Stimulated activated CD4-positive, alpha-beta T cell treated with anti-CD3 and anti-CD28 coated beads, Interleukin-2, amount 100 ng/mL, for 4 hours (primary cell): ENCODE results near the gene ZNF488.

ENCODE experiments used
- DNase-seq: peaks from one replicate; pipeline ENCODE4 v3.0.0-alpha.2; 2020; ENCODE audit warnings: low read depth

The ZNF488 gene

DNA sequence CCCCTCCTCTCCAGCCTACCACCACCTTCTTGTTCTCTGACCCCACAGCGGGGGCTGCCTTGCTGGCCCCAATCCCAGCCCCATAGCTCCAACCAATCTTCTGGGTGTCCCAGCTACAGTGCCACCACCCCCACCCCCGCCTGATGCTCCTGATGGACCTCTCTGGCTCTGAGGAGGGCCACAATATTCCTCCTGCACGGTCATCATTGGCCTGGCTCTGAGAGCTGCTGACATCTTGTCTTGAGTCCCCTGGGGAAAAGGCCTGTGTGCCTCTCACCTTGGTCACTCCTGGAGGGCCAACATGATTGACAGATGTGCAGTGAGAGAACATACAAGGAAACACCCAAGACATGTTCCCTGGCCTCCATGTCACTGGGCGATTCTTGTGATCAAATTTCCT, 54.2 kb downstream of the ZNF488 start:
- no peak for DNase-seq

DNA sequence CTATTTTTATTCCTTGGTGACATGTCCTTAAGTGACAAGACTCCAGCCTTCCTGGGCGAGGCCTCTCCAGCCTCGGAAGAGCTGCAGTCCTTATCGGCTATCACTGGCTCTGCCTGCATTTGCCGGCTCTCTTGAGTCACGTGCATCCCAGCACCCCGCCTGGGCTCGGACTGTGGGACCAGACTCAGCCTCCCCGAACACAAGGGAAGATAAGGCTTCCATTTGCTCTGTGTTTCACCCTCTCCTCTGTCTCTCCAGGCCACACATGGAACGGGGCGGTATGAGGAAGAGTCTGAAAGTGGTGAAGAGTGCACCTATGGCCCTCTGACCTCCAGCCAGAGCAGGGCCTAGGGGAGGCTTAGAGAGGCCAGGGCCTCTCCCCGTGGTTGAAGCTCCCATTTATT, 57.2 kb downstream of the ZNF488 start:
- no peak for DNase-seq

DNA sequence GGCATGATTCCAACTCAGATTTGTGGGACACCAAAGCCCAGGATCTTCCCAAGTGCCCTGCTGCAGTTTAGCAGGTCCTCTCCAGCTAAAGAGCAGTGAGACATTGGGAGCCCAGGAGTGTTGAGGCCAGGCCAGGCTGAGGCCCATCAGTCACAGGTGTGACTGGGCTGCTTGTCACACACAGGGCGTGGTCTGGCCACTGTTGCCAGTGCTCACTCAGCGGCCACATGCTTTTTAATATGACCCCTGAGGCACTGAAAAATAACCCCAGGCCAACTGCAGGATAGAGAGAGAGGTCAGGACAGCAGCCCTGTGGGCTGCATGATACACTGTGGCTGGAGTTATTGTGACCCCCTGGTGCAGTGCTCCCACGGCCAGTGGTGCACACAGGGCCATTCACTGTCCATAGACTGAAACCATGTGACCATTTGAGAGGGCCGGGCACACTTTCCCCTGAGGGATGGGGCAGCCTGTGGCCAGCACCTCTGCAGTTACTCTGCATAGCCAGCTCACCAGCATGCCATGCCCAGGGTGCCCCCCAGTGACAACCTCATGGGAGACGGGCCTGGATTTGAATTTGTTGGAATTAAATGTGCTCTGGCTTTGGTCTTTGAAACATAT, 57.7 kb downstream of the ZNF488 start:
- DNase-seq: no peak

DNA sequence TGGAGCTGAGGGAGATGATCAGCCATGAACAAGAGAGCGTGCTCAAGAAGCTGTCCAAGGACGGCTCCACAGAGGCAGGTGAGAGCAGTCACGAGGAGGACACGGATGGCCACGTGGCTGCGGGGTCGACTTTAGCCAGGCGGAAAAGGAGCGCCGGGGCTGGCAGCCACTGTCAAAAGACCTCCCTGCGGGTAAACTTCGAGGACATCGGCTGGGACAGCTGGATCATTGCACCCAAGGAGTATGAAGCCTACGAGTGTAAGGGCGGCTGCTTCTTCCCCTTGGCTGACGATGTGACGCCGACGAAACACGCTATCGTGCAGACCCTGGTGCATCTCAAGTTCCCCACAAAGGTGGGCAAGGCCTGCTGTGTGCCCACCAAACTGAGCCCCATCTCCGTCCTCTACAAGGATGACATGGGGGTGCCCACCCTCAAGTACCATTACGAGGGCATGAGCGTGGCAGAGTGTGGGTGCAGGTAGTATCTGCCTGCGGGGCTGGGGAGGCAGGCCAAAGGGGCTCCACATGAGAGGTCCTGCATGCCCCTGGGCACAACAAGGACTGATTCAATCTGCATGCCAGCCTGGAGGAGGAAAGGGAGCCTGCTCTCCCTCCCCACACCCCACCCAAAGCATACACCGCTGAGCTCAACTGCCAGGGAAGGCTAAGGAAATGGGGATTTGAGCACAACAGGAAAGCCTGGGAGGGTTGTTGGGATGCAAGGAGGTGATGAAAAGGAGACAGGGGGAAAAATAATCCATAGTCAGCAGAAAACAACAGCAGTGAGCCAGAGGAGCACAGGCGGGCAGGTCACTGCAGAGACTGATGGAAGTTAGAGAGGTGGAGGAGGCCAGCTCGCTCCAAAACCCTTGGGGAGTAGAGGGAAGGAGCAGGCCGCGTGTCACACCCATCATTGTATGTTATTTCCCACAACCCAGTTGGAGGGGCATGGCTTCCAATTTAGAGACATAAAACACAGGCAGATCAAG, 58.5 kb downstream of the ZNF488 start:
- DNase-seq: no peak

DNA sequence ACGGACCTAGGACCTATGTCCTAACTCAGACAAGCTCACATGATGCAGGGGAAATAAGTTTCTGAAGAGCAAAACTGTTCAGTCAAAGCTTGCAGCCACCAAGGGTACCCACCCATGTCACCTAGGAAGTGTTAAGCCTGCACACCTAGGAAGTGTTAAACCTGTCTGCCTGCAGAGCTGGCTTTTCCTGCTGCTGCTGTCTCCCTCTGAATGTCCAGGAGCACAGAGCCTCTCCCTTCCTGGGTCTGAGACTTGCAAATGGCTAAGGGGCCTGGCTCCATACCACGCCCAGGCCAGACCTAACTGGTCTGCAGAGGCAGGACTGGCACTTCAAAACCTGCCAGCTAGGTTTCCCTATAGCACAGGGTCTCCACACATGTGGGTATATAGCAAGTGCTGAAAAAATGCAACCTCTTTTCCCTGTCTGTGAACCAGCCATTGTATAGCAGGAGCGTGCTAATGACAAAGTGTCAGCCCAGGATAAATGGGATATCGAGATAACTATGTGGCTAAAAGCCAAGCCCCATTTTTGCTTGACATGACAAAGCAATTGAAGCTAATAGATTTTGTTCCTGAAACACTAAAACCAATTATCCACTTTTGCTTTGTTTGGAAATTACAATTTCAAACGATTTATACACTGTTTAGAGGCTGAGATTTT, 60.3 kb downstream of the ZNF488 start:
- no peak for DNase-seq

GRCh38 chr10:47323087-47323486, 61.0 kb downstream of the ZNF488 start:
- no peak for DNase-seq

DNA sequence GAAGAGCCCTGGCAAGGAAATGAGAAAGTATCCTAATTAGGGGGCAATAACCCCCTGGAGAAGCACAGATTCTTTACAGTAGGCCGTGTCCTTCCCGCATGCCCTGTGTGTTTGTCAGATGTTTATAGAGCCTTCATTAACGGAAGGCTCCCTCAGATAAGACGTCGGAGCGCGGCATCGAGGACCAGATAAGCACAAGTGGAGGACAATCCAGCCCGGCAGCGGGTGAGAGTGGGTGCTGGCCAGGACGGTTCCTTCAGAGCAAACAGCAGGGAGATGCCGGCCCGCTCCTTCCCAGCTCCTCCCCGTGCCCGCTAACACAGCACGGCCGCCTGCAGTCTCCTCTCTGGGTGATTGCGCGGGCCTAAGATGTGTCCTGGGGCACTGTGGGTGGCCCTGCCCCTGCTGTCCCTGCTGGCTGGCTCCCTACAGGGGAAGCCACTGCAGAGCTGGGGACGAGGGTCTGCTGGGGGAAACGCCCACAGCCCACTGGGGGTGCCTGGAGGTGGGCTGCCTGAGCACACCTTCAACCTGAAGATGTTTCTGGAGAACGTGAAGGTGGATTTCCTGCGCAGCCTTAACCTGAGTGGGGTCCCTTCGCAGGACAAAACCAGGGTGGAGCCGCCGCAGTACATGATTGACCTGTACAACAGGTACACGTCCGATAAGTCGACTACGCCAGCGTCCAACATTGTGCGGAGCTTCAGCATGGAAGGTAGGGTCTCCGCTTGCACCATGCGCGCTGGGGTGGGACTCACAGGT, 61.6 kb downstream of the ZNF488 start, which contains the start of gene GDF2:
TSS of gene GDF2 (plus strand) at position 155 of the 762 bp plus-strand sequence. CDS start at position 370, 215 bp downstream.
- no peak for DNase-seq

DNA sequence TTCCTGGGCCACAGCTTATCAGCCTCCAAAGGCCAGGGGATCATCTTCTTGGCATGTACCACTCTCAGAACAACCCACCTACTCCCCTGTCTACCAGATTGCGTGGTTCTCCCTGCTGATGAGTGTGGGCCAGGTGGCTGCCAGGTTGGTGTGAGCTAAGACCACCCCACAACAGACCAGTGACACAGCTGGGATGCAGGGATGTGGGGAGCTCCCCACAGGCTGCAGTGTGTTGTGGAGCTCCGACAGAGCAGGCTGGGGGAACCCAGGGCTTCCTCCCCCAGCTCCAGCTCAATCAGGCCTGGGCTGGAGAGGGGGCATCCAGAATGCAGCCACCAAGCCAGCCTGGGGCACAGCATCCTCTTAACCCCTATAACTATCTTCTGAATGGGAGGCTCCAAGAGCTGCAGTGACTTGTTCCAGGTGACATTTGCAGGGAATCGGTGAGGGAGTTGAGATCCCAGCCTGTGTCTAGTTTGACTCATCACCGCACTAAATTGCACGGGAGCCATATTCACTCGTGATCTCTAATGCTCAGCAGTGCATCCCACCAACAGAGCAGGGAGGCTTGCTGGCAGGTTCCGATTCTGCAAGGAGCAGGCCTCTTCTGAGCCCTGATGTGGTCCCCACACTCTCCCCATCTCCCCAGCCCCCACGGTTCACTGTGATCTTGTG, 62.4 kb downstream of the ZNF488 start:
- no peak for DNase-seq

- no peak for DNase-seq
Measured at GRCh38 chr10:47320812-47321211, 63.3 kb downstream of the ZNF488 start.

GRCh38 chr10:47319784-47320183, 64.3 kb downstream of the ZNF488 start:
- no peak for DNase-seq

DNA sequence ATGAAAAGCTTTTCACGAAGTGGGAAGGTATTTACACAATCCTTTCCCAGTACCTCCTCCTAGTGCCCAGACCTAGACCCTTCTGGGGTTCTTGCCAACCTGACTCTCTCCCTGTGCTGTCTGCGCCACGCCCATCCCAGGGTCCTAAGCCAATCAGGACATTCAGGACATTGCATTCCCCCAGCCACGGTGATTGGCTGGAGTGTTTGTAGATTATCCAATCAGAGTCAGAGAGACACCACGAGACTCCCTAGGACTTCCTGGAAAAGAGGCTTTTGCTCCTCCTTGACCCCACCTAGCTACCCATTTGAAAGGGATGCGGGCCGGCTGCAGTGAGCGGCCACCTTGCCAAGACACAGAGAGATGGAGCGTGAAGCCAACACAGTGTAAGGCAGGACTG, 65.4 kb downstream of the ZNF488 start:
- DNase-seq: no peak

DNA sequence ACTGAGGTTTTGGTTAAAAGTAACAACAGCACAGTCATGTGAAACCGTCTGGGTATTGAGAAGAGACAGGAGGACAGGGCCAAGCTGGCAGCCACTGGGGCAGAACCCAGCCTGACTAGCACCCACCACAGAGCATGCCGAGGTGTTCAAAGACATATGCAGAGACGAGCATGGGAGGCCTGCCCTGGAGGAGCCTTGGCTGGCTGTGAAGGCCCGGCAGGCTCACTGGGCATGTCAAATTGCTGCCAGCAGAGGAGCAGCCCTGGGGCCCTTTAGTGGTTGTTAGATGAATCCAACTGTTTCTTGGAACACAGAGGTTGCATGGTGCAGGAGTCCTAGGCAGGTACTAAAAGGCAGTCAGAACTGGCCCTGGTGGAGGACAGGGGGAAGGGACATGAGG, 66.8 kb downstream of the ZNF488 start:
- DNase-seq: no peak

GRCh38 chr10:47316131-47316530, 68.0 kb downstream of the ZNF488 start:
- DNase-seq: no peak
